T-helper 17 cell (primary cell): Measurements from ENCODE around the gene MICAL2. TPM values are rescaled to one million over a fixed set of nuclear protein-coding genes. Genes with fewer than 3 reads are reported as not detected.

Source experiments
- ATAC-seq: fragments of 150-1000 bp; cut with Tn5 transposase; 2 replicates; pipeline ENCODE4 v1.10.0; 2021; ENCODE audit warnings: mild to moderate bottlenecking, moderate library complexity
- DNase-seq, 3 donors: peaks; one replicate each; pipeline versions ENCODE4 v3.0.0 to v3.0.0-alpha.2; 2020 to 2021
- H3K9me3 ChIP-seq: one replicate; pipeline ENCODE4 v1.7.0; 2013; ENCODE audit warnings: low read length, mild to moderate bottlenecking; ENCODE audit not compliant: control insufficient read depth, poor library complexity, severe bottlenecking
- H3K27ac Mint-ChIP-seq: one replicate; pipeline ENCODE4 v1.8.0; 2022; ENCODE audit warnings: mild to moderate bottlenecking, moderate library complexity, mixed read lengths
- H3K27me3 Mint-ChIP-seq: one replicate; pipeline ENCODE4 v1.8.0; 2022; ENCODE audit warnings: mixed read lengths
- H3K36me3 Mint-ChIP-seq: one replicate; pipeline ENCODE4 v1.8.0; 2022; ENCODE audit warnings: low read depth, mixed read lengths
- H3K4me1 Mint-ChIP-seq: one replicate; pipeline ENCODE4 v1.8.0; 2022; ENCODE audit warnings: mild to moderate bottlenecking, mixed read lengths
- H3K4me3 Mint-ChIP-seq: one replicate; pipeline ENCODE4 v1.8.0; 2022; ENCODE audit warnings: mild to moderate bottlenecking, moderate library complexity, mixed read lengths
- total RNA-seq, 4 donors: library from RNA in 2 of 4; stranded (reverse) in 2 of 4; gene quantifications; one replicate each; pipeline ENCODE4 v1.2.3 and lab custom pipeline; 2022 to 2026

Gene MICAL2
- total RNA-seq, 2 donors from 2014 or later: 52.0 to 66.9 TPM

- Mint-ChIP-seq H3K36me3 (peaks cover 10% of the 10 kb centered on the region), H3K4me1 (peaks cover 45% of the 10 kb centered on the region), H3K27ac (peak overlapping the region; percentile 98), H3K27me3 (no peaks in the 10 kb centered on the region), H3K4me3 (peak overlapping the region; percentile 89)
- peak; percentile 20 for ATAC-seq
- no peaks in the 10 kb centered on the region for H3K9me3 ChIP-seq
- no peak for DNase-seq
Measured at GRCh38 chr11:12223771-12224536, 113.6 kb downstream of the MICAL2 start.

- no peaks in the 10 kb centered on the region for H3K9me3 ChIP-seq
- Mint-ChIP-seq H3K4me3 (peak overlapping the region; percentile 89), H3K36me3 (peaks cover 10% of the 10 kb centered on the region), H3K27me3 (no peaks in the 10 kb centered on the region), H3K4me1 (peaks cover 45% of the 10 kb centered on the region), H3K27ac (peak overlapping the region; percentile 98)
- ATAC-seq (peak; percentile 95), DNase-seq (peak; percentile 67 to 78 (median 69))
Measured at GRCh38 chr11:12224537-12224893, 114.1 kb downstream of the MICAL2 start.

DNA sequence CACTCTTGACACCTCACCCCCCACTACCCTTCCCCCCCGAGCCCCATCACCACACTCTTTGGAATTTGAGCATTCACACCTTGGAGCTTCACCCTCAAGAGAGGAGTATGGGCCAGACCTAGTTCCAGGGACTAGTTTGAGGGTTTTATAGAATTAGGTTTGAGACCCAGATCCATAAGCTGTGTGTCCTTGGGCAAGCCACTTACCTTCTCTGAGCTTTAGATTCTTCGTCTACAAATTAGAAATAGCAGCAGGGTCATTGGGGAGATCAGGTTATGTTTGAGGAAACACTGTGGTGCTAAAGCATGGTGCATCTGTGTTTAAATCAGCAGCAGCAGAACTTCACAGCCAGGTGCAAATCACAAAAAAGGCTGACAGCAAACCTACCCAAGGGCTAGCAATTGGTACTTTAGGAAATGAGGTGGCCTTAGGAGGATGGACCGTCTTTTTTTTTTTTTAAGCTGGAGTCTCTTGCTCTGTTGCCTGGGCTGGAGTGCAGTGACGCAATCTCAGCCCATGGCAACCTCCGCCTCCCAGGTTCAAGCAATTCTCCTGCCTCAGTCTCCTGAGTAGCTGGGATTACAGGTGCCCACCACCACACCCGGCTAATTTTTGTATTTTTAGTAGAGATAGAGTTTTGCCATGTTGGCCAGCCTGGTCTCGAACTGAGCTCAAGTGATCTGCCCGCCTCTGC is 114.8 kb downstream of the MICAL2 start:
- no peaks in the 10 kb centered on the region for H3K9me3 ChIP-seq
- peak overlapping the region; percentile 89 for H3K4me3 Mint-ChIP-seq
- peak overlapping the region; percentile 98 for H3K27ac Mint-ChIP-seq
- H3K4me1 Mint-ChIP-seq: peaks cover 45% of the 10 kb centered on the region
- ATAC-seq (no peak), DNase-seq (no peak)
- peaks cover 10% of the 10 kb centered on the region for H3K36me3 Mint-ChIP-seq
- no peaks in the 10 kb centered on the region for H3K27me3 Mint-ChIP-seq

GRCh38 chr11:12226093-12226492 is 115.7 kb downstream of the MICAL2 start:
- no peaks in the 10 kb centered on the region for H3K9me3 ChIP-seq
- H3K27ac Mint-ChIP-seq: peak overlapping the region; percentile 98
- DNase-seq (no peak), ATAC-seq (no peak)
- H3K27me3 Mint-ChIP-seq: no peaks in the 10 kb centered on the region
- H3K36me3 Mint-ChIP-seq: peaks cover 12% of the 10 kb centered on the region
- H3K4me1 Mint-ChIP-seq: peaks cover 40% of the 10 kb centered on the region
- H3K4me3 Mint-ChIP-seq: no peak overlapping the region

GRCh38 chr11:12229450-12230229 is 119.2 kb downstream of the MICAL2 start:
- no peak overlapping the region for H3K4me3 Mint-ChIP-seq
- H3K27me3 Mint-ChIP-seq: no peaks in the 10 kb centered on the region
- H3K9me3 ChIP-seq: no peaks in the 10 kb centered on the region
- H3K27ac Mint-ChIP-seq: peak overlapping the region; percentile 65
- ATAC-seq (no peak), DNase-seq (no peak)
- H3K36me3 Mint-ChIP-seq: peaks cover 13% of the 10 kb centered on the region
- H3K4me1 Mint-ChIP-seq: peaks cover 20% of the 10 kb centered on the region

DNA sequence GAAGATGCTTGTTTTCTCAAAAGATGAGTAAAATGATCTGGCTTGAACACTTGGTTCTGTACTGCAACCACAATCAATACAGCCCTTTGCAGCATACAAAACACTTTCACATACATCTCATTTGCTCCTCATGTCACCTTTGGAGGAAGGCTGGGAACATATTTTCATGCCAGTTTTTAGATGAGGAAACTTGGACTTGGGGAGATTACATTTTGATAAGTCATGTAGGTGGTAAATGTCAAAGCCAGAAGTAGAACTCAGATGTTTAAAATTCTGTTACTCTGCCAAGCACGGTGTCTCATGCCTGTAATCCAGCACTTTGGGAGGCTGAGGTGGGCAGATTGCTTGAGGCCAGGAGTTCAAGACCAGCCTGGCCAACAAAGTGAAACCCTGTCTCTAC is 121.8 kb downstream of the MICAL2 start:
- Mint-ChIP-seq H3K27me3 (no peaks in the 10 kb centered on the region), H3K27ac (peak overlapping the region; percentile 65), H3K4me3 (no peak overlapping the region), H3K36me3 (peaks cover 11% of the 10 kb centered on the region), H3K4me1 (peaks cover 31% of the 10 kb centered on the region)
- no peak for ATAC-seq
- DNase-seq: no peak
- no peaks in the 10 kb centered on the region for H3K9me3 ChIP-seq

DNA sequence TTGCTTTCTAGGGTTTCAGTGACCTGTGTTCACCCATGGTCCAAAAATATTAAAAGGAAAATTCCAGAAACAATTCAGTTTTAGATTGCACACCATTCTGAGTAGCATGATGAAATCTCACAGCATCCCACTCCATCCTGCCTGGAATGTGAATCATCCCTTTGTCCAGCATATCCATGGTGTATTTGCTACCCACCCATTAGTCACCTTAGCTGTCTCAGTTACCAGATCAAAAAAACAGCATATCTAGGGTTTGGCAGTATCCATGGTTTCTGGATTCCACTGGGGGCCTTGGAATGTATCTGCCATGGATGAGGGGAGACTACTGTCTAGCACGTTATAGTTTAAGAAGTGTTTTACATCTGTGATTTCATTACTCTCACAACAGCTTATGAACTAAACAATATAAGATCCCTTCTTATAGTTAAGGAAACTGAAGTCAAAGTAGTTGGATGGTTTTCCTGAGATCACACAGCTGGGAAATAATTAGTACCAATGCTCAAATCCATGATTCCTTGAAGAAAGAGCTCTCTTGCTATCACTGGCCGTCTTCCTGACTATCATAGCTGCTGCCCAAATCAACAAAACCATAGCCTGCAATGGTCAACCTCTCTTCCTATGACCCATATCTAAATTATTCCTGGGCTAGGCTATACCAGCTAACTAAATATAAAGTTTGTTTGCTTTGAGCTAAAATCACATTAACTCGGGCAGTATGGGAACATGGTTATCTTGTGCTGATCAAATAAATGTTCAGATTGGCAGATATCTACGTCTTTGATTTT is 122.6 kb downstream of the MICAL2 start:
- Mint-ChIP-seq H3K27me3 (no peaks in the 10 kb centered on the region), H3K27ac (peak overlapping the region; percentile 90), H3K4me1 (peaks cover 31% of the 10 kb centered on the region), H3K4me3 (no peak overlapping the region), H3K36me3 (peaks cover 11% of the 10 kb centered on the region)
- no peaks in the 10 kb centered on the region for H3K9me3 ChIP-seq
- no peak for ATAC-seq
- DNase-seq: no peak

GRCh38 chr11:12233602-12233925 is 123.2 kb downstream of the MICAL2 start:
- peaks cover 32% of the 10 kb centered on the region for H3K4me1 Mint-ChIP-seq
- H3K27me3 Mint-ChIP-seq: no peaks in the 10 kb centered on the region
- H3K27ac Mint-ChIP-seq: peak overlapping the region; percentile 90
- H3K4me3 Mint-ChIP-seq: no peak overlapping the region
- peaks cover 8% of the 10 kb centered on the region for H3K36me3 Mint-ChIP-seq
- ATAC-seq (no peak), DNase-seq (no peak)
- no peaks in the 10 kb centered on the region for H3K9me3 ChIP-seq

- DNase-seq: no peak
- no peak for ATAC-seq
- Mint-ChIP-seq H3K4me3 (no peak overlapping the region), H3K27me3 (no peaks in the 10 kb centered on the region), H3K4me1 (peaks cover 30% of the 10 kb centered on the region), H3K36me3 (peaks cover 6% of the 10 kb centered on the region), H3K27ac (peak overlapping the region; percentile 90)
- H3K9me3 ChIP-seq: no peaks in the 10 kb centered on the region
Measured at GRCh38 chr11:12234221-12234620, 123.8 kb downstream of the MICAL2 start.

GRCh38 chr11:12235080-12235479 is 124.7 kb downstream of the MICAL2 start:
- Mint-ChIP-seq H3K4me3 (no peak overlapping the region), H3K27me3 (no peaks in the 10 kb centered on the region), H3K36me3 (peaks cover 6% of the 10 kb centered on the region), H3K27ac (peak overlapping the region; percentile 90), H3K4me1 (peaks cover 30% of the 10 kb centered on the region)
- ATAC-seq (no peak), DNase-seq (no peak)
- H3K9me3 ChIP-seq: no peaks in the 10 kb centered on the region

- peak; percentile 18 for ATAC-seq
- H3K36me3 Mint-ChIP-seq: peaks cover 5% of the 10 kb centered on the region
- DNase-seq: no peak
Measured at GRCh38 chr11:12235553-12235946, 125.2 kb downstream of the MICAL2 start.

GRCh38 chr11:12235947-12236743 is 125.8 kb downstream of the MICAL2 start:
- Mint-ChIP-seq H3K36me3 (peaks cover 3% of the 10 kb centered on the region), H3K4me1 (peaks cover 32% of the 10 kb centered on the region), H3K4me3 (peak overlapping the region; percentile 66), H3K27ac (peak overlapping the region; percentile 90), H3K27me3 (no peaks in the 10 kb centered on the region)
- DNase-seq (peak in 1 of 3 donors; percentile 25), ATAC-seq (peak; percentile 75)
- no peaks in the 10 kb centered on the region for H3K9me3 ChIP-seq

More at GRCh38 chr11:12235553-12235946, 125.2 kb downstream of the MICAL2 start:
- peak overlapping the region; percentile 90 for H3K27ac Mint-ChIP-seq
- no peaks in the 10 kb centered on the region for H3K9me3 ChIP-seq
- H3K4me3 Mint-ChIP-seq: peak overlapping the region; percentile 66
- peaks cover 30% of the 10 kb centered on the region for H3K4me1 Mint-ChIP-seq
- no peaks in the 10 kb centered on the region for H3K27me3 Mint-ChIP-seq
